Activated naive CD4-positive, alpha-beta T cell (primary cell): Measurements from ENCODE around the gene ETV4.

Source experiments
- DNase-seq, 4 experiments: peaks; one replicate each; lab custom pipeline; 2025; lab: John Stamatoyannopoulos, UW

The ETV4 gene

GRCh38 chr17:43572368-43572980 lies 26.3 kb upstream of the ETV4 start:
- no peak for DNase-seq

GRCh38 chr17:43570518-43570928 lies 24.4 kb upstream of the ETV4 start:
- no peak for DNase-seq

DNA sequence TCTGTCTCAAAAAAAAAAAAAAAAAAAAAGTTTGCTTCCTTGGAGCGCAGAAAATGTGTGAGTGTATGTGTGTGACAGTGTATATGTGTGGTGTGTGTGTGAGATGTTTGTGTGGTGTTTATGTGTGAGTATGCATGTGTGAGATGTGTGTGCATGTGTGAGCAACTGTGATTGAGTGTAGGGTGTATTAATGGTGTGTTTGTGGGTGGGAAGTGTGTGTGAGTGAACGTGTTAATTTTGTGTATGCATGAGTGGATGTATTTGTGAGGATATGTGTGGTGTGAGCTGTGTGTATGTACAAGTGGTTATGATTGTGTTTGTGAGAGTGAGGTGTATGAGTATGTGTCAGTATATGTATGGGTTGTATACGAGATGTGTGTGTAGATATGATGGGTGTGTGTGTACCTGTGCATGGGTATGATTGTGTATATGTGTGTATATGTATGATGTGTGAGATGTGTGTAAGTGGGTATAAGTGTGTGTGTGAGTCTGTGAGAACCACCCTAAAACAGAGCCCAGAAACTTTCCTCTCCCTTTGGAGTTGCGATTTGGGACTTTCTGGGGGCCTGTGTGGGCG lies 22.5 kb upstream of the ETV4 start:
- DNase-seq: no peak

- no peak for DNase-seq
Observed at GRCh38 chr17:43563600-43564594, 17.8 kb upstream of the ETV4 start.

DNA sequence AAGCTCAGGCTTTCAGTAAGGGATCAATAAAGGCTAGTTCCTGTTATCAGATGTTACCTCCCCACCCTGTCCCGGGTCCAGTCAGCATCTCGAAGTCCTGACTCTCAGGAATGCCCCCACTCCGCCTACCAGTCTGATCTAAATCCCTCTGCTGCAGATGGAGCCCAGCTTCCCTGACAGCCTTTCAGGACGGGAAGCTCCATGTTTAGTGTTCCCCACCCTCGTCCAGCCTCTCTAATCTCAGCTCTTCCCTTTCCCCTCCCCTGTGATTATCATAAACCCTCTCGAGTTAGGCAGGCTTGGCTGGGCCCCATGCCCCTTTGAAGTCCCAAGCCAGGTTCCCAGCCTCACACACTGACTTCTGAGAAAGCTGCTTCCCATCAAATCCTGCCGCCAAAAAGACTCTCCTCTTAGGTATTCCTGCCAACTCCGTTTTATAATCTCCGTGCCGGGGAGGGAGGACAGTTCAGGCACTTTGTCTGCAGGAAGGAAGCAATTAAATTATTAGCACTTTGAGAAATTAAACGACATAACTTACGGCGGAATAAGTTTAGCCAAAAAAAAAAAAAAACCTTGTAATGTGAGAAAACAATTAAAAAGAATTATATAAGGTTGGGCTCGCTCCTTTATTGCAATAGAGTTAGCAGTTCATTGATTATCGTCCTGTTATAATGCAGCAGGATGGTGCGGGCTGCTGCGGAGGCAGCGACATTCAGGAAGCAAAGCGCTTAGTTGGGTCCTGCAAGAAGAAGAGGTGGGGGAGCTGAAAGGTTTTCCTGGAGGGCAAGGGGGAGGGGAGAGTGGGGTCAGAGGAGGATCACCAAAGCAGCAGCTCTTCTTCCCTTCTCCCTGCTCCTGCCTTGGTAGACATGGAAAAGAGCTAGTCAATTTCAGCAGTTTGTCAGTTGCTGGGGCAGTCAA lies 16.8 kb upstream of the ETV4 start:
- DNase-seq: no peak

GRCh38 chr17:43560461-43561427 lies 14.6 kb upstream of the ETV4 start:
- no peak for DNase-seq

DNA sequence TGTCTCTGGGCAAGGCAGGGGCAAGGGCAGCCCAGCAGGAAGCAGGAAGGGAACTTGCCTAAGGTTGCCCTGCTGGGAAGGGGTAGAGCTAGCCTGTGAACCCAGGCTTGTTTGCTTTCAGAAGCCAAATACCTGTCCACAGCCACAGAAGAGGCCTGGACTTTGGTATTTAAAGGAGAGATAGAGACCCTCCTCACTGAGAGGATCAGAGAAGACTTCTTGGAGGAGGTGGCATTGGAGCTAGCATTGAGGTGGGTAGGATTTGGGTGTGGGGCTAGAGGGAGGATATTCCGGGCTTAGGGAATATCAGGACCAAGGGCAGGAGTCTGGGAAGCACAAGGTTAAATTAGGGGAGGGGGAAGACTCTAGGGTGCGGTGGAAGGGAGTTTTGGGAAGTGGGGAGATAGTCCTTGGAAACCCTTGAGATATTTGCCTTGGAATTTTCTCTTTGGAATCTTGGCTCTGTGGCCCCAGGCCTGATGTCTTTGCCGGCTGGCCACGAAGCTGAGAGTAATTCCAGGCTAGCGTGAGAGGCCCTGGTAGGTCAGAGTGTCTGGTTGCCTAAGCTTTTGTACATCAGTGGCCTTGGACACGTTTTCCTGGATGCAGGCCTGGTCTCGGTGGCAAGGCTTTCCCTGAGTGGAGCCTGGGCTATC lies 13.1 kb upstream of the ETV4 start:
- no peak for DNase-seq

DNA sequence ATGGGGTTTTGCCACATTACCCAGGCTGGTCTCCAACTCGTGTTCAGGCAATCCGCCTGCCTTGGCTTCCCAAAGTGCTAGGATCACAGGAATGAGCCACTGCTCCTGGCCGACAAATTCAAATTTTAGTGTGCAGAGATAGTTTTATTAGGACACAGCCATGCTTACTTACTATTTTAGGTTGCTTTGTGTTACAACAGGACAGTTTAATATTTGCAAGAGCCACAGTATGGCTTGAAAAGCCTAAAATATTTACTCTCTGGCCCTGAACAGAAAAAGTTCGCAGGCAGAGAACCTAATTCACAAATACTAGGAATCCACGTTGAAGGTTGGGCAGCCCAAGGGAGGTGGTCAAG lies 12.6 kb upstream of the ETV4 start:
- no peak for DNase-seq

- no peak for DNase-seq
Observed at GRCh38 chr17:43556292-43556691, 10.2 kb upstream of the ETV4 start.

- DNase-seq: no peak
Observed at GRCh38 chr17:43554857-43555256, 8.7 kb upstream of the ETV4 start.

DNA sequence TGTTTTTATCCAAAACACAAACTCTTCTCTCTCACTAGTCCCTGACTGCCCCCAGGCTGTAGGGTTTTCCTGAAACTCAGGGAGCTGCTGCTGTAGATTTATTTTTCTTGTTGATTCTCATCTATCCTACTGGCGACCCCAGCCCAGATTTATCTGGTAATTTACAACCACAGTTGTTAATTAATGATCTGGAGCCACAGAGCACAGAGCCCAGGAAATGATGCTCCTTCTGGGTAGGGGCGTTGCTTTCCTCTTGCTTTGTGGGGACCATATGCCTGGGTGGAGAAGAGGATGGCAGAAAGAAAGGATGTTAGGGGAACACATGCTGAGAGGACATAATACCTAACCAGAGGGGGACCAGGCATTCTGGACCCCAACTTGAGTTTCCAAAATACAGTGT lies 7.4 kb upstream of the ETV4 start:
- DNase-seq: no peak

DNA sequence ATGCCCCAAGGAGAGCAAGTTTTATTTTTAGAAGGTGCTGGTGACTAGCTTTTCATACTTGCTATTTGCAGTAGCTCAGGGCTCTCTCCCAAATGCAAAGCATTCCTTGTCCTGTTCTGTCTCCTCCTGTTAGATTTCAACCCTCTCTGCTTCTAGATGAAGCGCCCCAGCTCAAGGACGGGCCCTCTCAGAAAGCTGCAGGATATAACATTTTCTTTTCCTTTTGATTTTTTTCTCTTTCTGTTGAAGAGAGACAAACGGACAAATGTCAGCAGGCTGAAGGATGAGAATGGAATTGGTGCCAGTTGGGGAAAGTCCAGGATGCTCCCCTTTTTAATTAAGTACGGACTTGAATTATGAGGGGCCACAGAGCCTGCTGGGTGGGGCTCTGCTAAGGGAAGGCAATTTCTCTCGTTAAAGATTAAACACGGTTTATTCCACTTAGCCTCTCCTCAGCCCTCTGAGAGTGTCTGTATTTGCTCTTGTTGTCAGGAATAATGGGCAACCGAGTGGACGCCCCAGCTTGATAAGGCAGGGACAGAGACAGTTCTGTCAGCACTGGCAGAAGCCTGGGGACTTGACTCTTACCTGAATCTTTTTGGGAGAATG lies 6.2 kb upstream of the ETV4 start:
- DNase-seq: no peak

GRCh38 chr17:43550754-43551153 lies 4.6 kb upstream of the ETV4 start:
- no peak for DNase-seq

DNA sequence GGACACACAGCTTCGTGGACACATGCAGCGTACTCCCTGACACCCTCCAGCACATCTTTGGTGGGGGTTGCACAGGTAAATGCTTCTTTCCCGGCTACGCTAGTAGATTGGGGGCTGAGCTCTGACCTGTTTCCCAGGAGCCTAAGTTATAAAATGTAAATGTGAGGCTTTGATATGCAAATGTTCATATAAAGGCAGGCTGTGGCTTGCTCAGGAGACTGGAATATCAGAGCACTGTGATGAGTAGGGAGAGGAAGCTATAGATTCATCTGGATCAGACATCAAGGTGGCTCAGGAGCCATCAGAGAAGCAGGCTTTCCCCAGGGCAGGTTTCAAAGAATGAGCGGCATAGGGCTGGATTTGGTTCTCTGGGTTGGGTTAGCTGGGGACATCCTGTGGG lies 3.4 kb upstream of the ETV4 start:
- no peak for DNase-seq

DNA sequence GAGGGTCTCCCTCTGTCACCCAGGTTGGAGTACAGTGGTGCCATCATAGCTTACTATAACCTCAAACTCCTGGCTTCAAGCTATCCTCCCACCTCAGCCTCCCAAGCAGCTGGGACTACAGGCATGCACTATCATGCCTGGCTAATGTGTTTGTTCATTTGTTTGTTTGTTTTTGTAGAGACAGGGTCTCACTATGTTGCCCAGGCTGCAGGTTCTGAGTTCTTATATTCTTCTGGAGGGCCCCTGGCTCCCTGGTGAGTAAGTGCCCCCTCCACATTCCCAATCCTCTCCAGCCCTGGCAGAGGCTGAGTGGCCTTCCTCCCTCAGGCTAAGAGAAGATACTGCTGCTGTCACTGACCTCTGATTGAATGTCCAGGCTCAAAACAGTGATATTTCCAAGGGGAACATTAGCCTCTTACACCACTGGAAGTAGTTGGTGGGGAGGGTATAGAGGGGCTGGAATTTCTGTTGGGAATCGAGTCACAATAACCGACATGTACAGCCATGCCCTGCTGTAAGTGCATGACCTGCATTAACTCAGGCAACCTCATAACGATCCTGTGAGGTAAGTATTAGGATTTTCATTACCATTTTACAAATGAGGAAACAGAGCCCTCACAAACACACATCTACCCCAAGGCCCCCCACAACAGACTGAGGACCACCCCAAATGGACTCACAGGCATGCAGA lies 2.7 kb upstream of the ETV4 start:
- no peak for DNase-seq

- no peak for DNase-seq
Observed at GRCh38 chr17:43547659-43548256, 1.6 kb upstream of the ETV4 start.

- DNase-seq: no peak
Observed at GRCh38 chr17:43547189-43547550, 1.0 kb upstream of the ETV4 start.

GRCh38 chr17:43545383-43545632 lies 832 bp downstream of the ETV4 start:
- DNase-seq: no peak
